ENCODE measurements around the gene HCCS.
A peak's percentile ranks its signal among the peaks of the same experiment; 100 is the strongest.

The HCCS gene

DNA sequence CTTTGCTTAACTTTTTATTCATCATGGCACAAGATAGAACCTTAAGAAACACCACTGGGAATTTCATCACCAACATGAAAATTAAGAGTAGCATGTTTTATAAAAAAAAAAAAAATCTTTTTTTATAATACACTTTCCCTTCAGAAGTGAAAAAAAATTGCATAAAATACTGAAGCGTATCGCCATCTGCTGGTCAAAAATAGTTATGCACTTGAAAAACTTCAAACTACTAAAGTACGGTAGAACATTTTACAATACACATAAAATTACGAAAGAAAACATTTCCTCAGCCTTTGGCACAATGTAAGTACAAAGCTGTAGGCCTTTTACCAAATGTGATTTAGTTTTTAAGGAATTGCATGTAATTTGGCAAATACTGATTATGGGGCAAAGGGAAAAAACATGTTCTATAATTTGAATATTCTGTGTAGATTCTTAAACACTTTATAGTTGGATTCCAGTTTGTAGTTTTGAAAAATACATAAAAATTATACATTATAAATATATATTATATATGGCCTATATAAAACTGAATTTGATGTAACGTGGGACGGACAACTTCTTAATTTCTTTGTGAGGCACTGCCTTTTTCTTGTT is 26.5 kb downstream of the HCCS start:
- Mint-ChIP-seq H3K4me1 (no peaks in the 10 kb centered on the region), H3K9me3 (no peaks in the 10 kb centered on the region), H3K27ac (no peak overlapping the region), H3K36me3 (no peaks in the 10 kb centered on the region), H3K27me3 (peaks cover 12% of the 10 kb centered on the region), H3K4me3 (no peak overlapping the region)
- DNase-seq: no peak
- CTCF ChIA-PET: interaction anchor here (0.6 to 2.2 kb wide), 3 partner anchors 14 to 947 kb away, joined by 3 to 4 read pairs (median 3); no protein-coding TSS in a partner anchor

GRCh38 chrX:11138498-11139390 is 27.6 kb downstream of the HCCS start:
- no peak overlapping the region for H3K27ac Mint-ChIP-seq

GRCh38 chrX:11143931-11144678 is 33.0 kb downstream of the HCCS start:
- Mint-ChIP-seq H3K27me3 (peaks cover 5% of the 10 kb centered on the region), H3K4me3 (no peak overlapping the region), H3K4me1 (peaks cover 2% of the 10 kb centered on the region), H3K27ac (no peak overlapping the region), H3K9me3 (no peaks in the 10 kb centered on the region), H3K36me3 (no peaks in the 10 kb centered on the region)
- CTCF ChIA-PET: no interaction called here
- DNase-seq: peak; percentile 56

More at GRCh38 chrX:11138498-11139390, 27.6 kb downstream of the HCCS start:
- Mint-ChIP-seq H3K9me3 (no peaks in the 10 kb centered on the region), H3K36me3 (no peaks in the 10 kb centered on the region), H3K27me3 (peaks cover 12% of the 10 kb centered on the region), H3K4me1 (no peaks in the 10 kb centered on the region), H3K4me3 (no peak overlapping the region)
- CTCF ChIA-PET: interaction anchor here (2.2 kb wide), 1 partner anchor 948 kb away, joined by 4 read pairs; no protein-coding TSS in a partner anchor
- DNase-seq: no peak

GRCh38 chrX:11146411-11146810 is 35.3 kb downstream of the HCCS start:
- Mint-ChIP-seq H3K27ac (no peak overlapping the region), H3K4me3 (no peak overlapping the region), H3K27me3 (no peaks in the 10 kb centered on the region), H3K4me1 (peaks cover 2% of the 10 kb centered on the region), H3K36me3 (no peaks in the 10 kb centered on the region), H3K9me3 (no peaks in the 10 kb centered on the region)
- CTCF ChIA-PET: no interaction called here
- no peak for DNase-seq

GRCh38 chrX:11148401-11148800 is 37.3 kb downstream of the HCCS start:
- H3K9me3 Mint-ChIP-seq: no peaks in the 10 kb centered on the region
- H3K27ac Mint-ChIP-seq: no peak overlapping the region
- H3K27me3 Mint-ChIP-seq: no peaks in the 10 kb centered on the region
- CTCF ChIA-PET: no interaction called here
- H3K4me1 Mint-ChIP-seq: peaks cover 2% of the 10 kb centered on the region
- H3K4me3 Mint-ChIP-seq: no peak overlapping the region
- no peak for DNase-seq
- H3K36me3 Mint-ChIP-seq: no peaks in the 10 kb centered on the region

- no peaks in the 10 kb centered on the region for H3K27me3 Mint-ChIP-seq
- H3K9me3 Mint-ChIP-seq: no peaks in the 10 kb centered on the region
- H3K27ac Mint-ChIP-seq: no peak overlapping the region
- no peaks in the 10 kb centered on the region for H3K4me1 Mint-ChIP-seq
- CTCF ChIA-PET: no interaction called here
- H3K4me3 Mint-ChIP-seq: no peak overlapping the region
- DNase-seq: no peak
- no peaks in the 10 kb centered on the region for H3K36me3 Mint-ChIP-seq
Observed at GRCh38 chrX:11151799-11152559, 40.8 kb downstream of the HCCS start.

GRCh38 chrX:11159149-11159548 is 48.0 kb downstream of the HCCS start:
- H3K36me3 Mint-ChIP-seq: no peaks in the 10 kb centered on the region
- H3K4me3 Mint-ChIP-seq: no peak overlapping the region
- no peaks in the 10 kb centered on the region for H3K4me1 Mint-ChIP-seq
- H3K27me3 Mint-ChIP-seq: no peaks in the 10 kb centered on the region
- no peak overlapping the region for H3K27ac Mint-ChIP-seq
- DNase-seq: no peak
- CTCF ChIA-PET: no interaction called here
- H3K9me3 Mint-ChIP-seq: no peaks in the 10 kb centered on the region

DNA sequence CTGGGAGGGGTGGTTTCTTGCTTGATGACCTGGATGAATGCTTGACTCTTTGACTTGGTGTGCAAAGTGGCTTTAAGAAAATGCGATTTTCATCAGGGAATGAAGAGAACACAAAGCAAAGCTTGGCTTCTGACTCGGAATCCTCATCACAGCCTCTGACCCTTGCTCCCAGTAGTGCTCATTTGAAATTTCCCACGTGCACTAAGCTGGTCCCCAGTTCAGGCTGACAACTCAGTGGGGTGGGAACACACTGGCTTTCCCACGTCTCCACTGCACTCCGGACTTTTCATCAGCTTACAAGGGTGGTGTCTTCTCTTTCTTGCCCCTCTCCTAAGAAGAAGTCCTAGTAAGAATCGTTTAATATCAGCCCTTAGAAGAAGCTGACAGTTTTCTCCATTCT is 53.3 kb downstream of the HCCS start:
- CTCF ChIA-PET: no interaction called here
- Mint-ChIP-seq H3K36me3 (no peaks in the 10 kb centered on the region), H3K27me3 (no peaks in the 10 kb centered on the region), H3K4me3 (no peak overlapping the region), H3K9me3 (no peaks in the 10 kb centered on the region), H3K4me1 (no peaks in the 10 kb centered on the region), H3K27ac (no peak overlapping the region)
- no peak for DNase-seq

DNA sequence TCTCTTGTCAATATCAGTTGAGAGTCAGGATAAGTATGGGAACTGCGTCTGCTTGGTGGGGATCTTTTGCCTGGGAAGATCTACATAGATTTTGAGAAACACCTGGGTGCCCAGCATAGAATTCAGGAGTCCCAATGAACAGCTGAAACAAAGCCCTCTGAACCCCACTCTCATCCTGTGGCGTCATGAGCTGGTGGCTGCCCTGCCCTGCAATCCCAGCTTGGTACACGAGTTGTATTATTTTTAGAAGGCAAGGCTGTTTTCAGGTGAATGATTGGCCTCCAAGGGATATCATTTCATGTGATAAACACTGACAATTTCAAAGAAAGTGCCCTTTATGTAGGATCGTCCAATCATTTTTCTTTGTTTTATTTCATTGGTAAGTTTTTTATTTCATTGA is 60.8 kb downstream of the HCCS start:
- Mint-ChIP-seq H3K27me3 (peaks cover 4% of the 10 kb centered on the region), H3K4me3 (no peak overlapping the region), H3K27ac (no peak overlapping the region), H3K36me3 (no peaks in the 10 kb centered on the region), H3K4me1 (no peaks in the 10 kb centered on the region), H3K9me3 (no peaks in the 10 kb centered on the region)
- CTCF ChIA-PET: no interaction called here
- no peak for DNase-seq

DNA sequence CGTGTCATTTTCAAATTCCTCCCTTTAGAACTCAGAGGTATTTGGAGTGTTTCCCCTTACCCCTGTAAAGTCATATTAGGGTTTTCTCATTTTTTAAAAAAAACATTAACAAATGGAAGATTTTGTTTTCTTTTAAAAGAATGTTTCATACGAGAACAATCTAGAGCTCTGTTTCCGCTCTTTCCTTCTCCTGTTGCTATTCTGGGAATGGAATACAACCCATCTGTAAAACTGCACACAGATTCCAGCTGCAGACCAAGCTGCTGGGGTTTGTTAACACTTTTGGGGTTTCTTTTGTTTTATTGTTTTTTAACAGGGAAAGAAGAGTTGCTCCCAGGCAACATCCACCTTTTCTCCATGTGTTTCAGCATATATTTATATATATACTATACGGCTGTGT is 61.3 kb downstream of the HCCS start:
- DNase-seq: no peak

More for the DNA sequence above, 61.3 kb downstream of the HCCS start:
- peaks cover 4% of the 10 kb centered on the region for H3K27me3 Mint-ChIP-seq
- H3K27ac Mint-ChIP-seq: no peak overlapping the region
- H3K4me3 Mint-ChIP-seq: no peak overlapping the region
- H3K9me3 Mint-ChIP-seq: no peaks in the 10 kb centered on the region
- CTCF ChIA-PET: no interaction called here
- no peaks in the 10 kb centered on the region for H3K4me1 Mint-ChIP-seq
- no peaks in the 10 kb centered on the region for H3K36me3 Mint-ChIP-seq

All from activated naive CD4-positive, alpha-beta T cell treated with anti-CD3 and anti-CD28 coated beads, Interleukin-2, amount 10 ng/mL, durations not matched to agents 7 days and 5 days (primary cell).